ENCODE results near the gene NUDT17. TPM values are rescaled to one million over a fixed set of nuclear protein-coding genes. Genes with fewer than 3 reads are reported as not detected.

The NUDT17 gene
- total and polyA plus RNA-seq, 2 donors (not counting 1 experiment from before 2014, with no cell fraction given): 7.7 TPM

- Histone ChIP-seq H4K20me1 (ENCODE audit: control insufficient read depth, insufficient read depth, low read length, poor library complexity, severe bottlenecking) (no peaks in the 10 kb centered on the region), H3K9ac (ENCODE audit: low read length) (peak overlapping the region; percentile 71), H3K4me3 (ENCODE audit: control extremely low read depth in 1 of 5, extremely low read depth in 1 of 5, insufficient read depth in 1 of 5, low read depth in 2 of 5, low read length in 4 of 5) (peak overlapping the region in 4 of 5 experiments; percentile 60 to 84 (median 68)), H3K79me2 (ENCODE audit: control insufficient read depth, insufficient read depth, low read length) (no peaks in the 10 kb centered on the region), H3K9me3 (ENCODE audit: control extremely low read depth in 1 of 3, control insufficient read depth in 2 of 3, insufficient read depth in 1 of 3, low read length in 2 of 3) (no peaks in the 10 kb centered on the region), H3K4me2 (replicated peaks; ENCODE audit: low read depth, low read length, poor library complexity, severe bottlenecking) (peak overlapping the region; percentile 90), H3K27me3 (replicated peaks in 1 of 4; ENCODE audit: control extremely low read depth in 1 of 4, control insufficient read depth in 3 of 4, insufficient read depth in 4 of 4, low read length in 3 of 4) (peaks cover 0 to 24% (median 18%) of the 10 kb centered on the region in 4 experiments), H3K27ac (ENCODE audit: low read length in 2 of 2) (no peak overlapping the region), H3K36me3 (replicated peaks in 1 of 2; ENCODE audit: control extremely low read depth in 1 of 2, control insufficient read depth in 1 of 2, extremely low read depth in 1 of 2, insufficient read depth in 2 of 2, low read length in 1 of 2) (no peaks in the 10 kb centered on the region), H3K4me1 (ENCODE audit: control insufficient read depth in 2 of 2, insufficient read depth in 2 of 2, low read length in 2 of 2) (peaks cover 11 to 12% of the 10 kb centered on the region in 2 donors), H2AFZ (ENCODE audit: insufficient read depth, low read depth, low read length, poor library complexity, severe bottlenecking) (peak overlapping the region; percentile 89)
- no peak for ATAC-seq (ENCODE audit: low read depth)
- no peak for DNase-seq
- 44% methylated on average over 6 of the region's 11 CpGs for WGBS (ENCODE audit: insufficient coverage)
- H3K4me3 Mint-ChIP-seq: peak overlapping the region; percentile 87
- ChIA-PET CTCF (interaction anchor here (1.0 to 1.2 kb wide), 2 partner anchors 15 to 40 kb away, joined by 3 to 6 read pairs; partner anchors contain the start of gene NUDT17), POLR2A (interaction anchor here (4.2 kb wide), 1 partner anchor 27 kb away, joined by 22 read pairs; the partner anchor contains the start of gene PIAS3)
- no peaks in the 10 kb centered on the region for H3K9me3 Mint-ChIP-seq (ENCODE audit: insufficient read depth)
- no peak overlapping the region for H3K27ac Mint-ChIP-seq
- H3K27me3 Mint-ChIP-seq: peaks cover 26% of the 10 kb centered on the region
- intact Hi-C loops (cut with micrococcal nuclease): loop anchor here (5.0 kb wide), 1 partner anchor 39 kb away; the partner anchor contains the start of gene NUDT17
- no peak for TF ChIP-seq EZH2 (IDR thresholded peaks at IDR 0.05; ENCODE audit: borderline replicate concordance, insufficient read depth, low read depth, low read length, poor library complexity, severe bottlenecking)
- H3K4me1 Mint-ChIP-seq: peaks cover 22% of the 10 kb centered on the region
These were observed 41.0 kb downstream of the NUDT17 start for GRCh38 chr1:145886390-145886789.

GRCh38 chr1:145886816-145887215, 41.4 kb downstream of the NUDT17 start:
- ChIA-PET POLR2A (interaction anchor here (4.2 kb wide), 1 partner anchor 28 kb away, joined by 22 read pairs; the partner anchor contains the start of gene PIAS3), CTCF (interaction anchor here (0.6 to 1.2 kb wide), 3 partner anchors 15 to 86 kb away, joined by 3 to 6 read pairs (median 3); partner anchors contain the start of gene NUDT17)
- peaks cover 26% of the 10 kb centered on the region for H3K27me3 Mint-ChIP-seq
- no peak overlapping the region for H3K4me2 ChIP-seq (replicated peaks; ENCODE audit: low read depth, low read length, poor library complexity, severe bottlenecking)
- H3K4me3 Mint-ChIP-seq: peak overlapping the region; percentile 80
- no peak overlapping the region for H3K27ac Mint-ChIP-seq
- no peaks in the 10 kb centered on the region for H4K20me1 ChIP-seq (ENCODE audit: control insufficient read depth, insufficient read depth, low read length, poor library complexity, severe bottlenecking)
- ATAC-seq (ENCODE audit: low read depth) (no peak), DNase-seq (no peak)
- no peak overlapping the region for H3K27ac ChIP-seq (ENCODE audit: low read length in 2 of 2)
- H3K27me3 ChIP-seq (replicated peaks in 1 of 4; ENCODE audit: control extremely low read depth in 1 of 4, control insufficient read depth in 3 of 4, insufficient read depth in 4 of 4, low read length in 3 of 4): peaks cover 0 to 24% (median 18%) of the 10 kb centered on the region in 4 experiments
- no peaks in the 10 kb centered on the region for H3K36me3 ChIP-seq (replicated peaks in 1 of 2; ENCODE audit: control extremely low read depth in 1 of 2, control insufficient read depth in 1 of 2, extremely low read depth in 1 of 2, insufficient read depth in 2 of 2, low read length in 1 of 2)
- no peaks in the 10 kb centered on the region for H3K79me2 ChIP-seq (ENCODE audit: control insufficient read depth, insufficient read depth, low read length)
- intact Hi-C loops (cut with micrococcal nuclease): loop anchor here (5.0 kb wide), 1 partner anchor 40 kb away; the partner anchor contains the start of gene NUDT17
- no peaks in the 10 kb centered on the region for H3K9me3 ChIP-seq (ENCODE audit: control extremely low read depth in 1 of 3, control insufficient read depth in 2 of 3, insufficient read depth in 1 of 3, low read length in 2 of 3)
- TF ChIP-seq EZH2 (IDR thresholded peaks at IDR 0.05; ENCODE audit: borderline replicate concordance, insufficient read depth, low read depth, low read length, poor library complexity, severe bottlenecking): no peak
- no peak for TF ChIP-seq CTCF (IDR thresholded peaks at IDR 0.05)
- 90% methylated on average over 2 of the region's 8 CpGs for WGBS (ENCODE audit: insufficient coverage)
- H3K4me1 Mint-ChIP-seq: peaks cover 22% of the 10 kb centered on the region
- no peak overlapping the region for H3K9ac ChIP-seq (ENCODE audit: low read length)
- no peak overlapping the region for H3K4me3 ChIP-seq (ENCODE audit: control extremely low read depth in 1 of 5, extremely low read depth in 1 of 5, insufficient read depth in 1 of 5, low read depth in 2 of 5, low read length in 4 of 5)
- H3K9me3 Mint-ChIP-seq (ENCODE audit: insufficient read depth): no peaks in the 10 kb centered on the region
- no peak overlapping the region for H2AFZ ChIP-seq (ENCODE audit: insufficient read depth, low read depth, low read length, poor library complexity, severe bottlenecking)
- H3K4me1 ChIP-seq (ENCODE audit: control insufficient read depth in 2 of 2, insufficient read depth in 2 of 2, low read length in 2 of 2): peaks cover 11 to 12% of the 10 kb centered on the region in 2 donors
